Measurements from ENCODE around the gene SSBP4.

- TF ChIP-seq ZBTB7A (IDR thresholded peaks at IDR 0.05; ENCODE audit: low read depth): no peak
- TF ChIP-seq RAD21 (IDR thresholded peaks at IDR 0.05; ENCODE audit: low read depth): no peak
- no peak for TF ChIP-seq REST (IDR thresholded peaks at IDR 0.05; ENCODE audit: low read depth)
- TF ChIP-seq CEBPB (IDR thresholded peaks at IDR 0.05): no peak
Measured at GRCh38 chr19:18460900-18461299, 41.7 kb downstream of the SSBP4 start.

All from Ishikawa (cell line).